K562 (cell line): ENCODE measurements around the gene CHL1.

Source experiments
- ARHGAP35 ChIP-seq: fragments of 450-650 bp; IDR thresholded peaks from 2 replicates; pipeline ENCODE4 v1.6.1; 2018; ENCODE audit not compliant: partially characterized antibody
- BHLHE40 ChIP-seq: IDR thresholded peaks from 2 replicates; pipeline ENCODE4 v1.6.1; 2011; ENCODE audit warnings: low read length, improper control_type of control experiment
- HDAC1 ChIP-seq, 2 experiments: fragments of 450-650 bp; IDR thresholded peaks; 2 replicates each; pipeline ENCODE4 v1.6.1; 2016 to 2017; ENCODE audit warnings: inconsistent platforms in 1 of 2, mild to moderate bottlenecking in 1 of 2, moderate library complexity in 1 of 2
- PCBP2 ChIP-seq: fragments of 200-400 bp; formaldehyde crosslinking; IDR thresholded peaks from 2 replicates; pipeline ENCODE4 v1.6.1; 2018; ENCODE audit warnings: low read length, low read depth, mild to moderate bottlenecking, moderate library complexity; ENCODE audit not compliant: poor library complexity, severe bottlenecking
- POLR2AphosphoS5 ChIP-seq: IDR thresholded peaks from 2 replicates; pipeline ENCODE4 v1.6.1; 2011; ENCODE audit warnings: mild to moderate bottlenecking, low read depth, low read length, moderate library complexity; ENCODE audit not compliant: control insufficient read depth, insufficient read depth
- TF ChIP-seq, protein P1 (sequence below): sonication (generic); formaldehyde crosslinking; IDR thresholded peaks from 2 replicates; pipeline ENCODE4 v1.9.0; 2022; ENCODE audit warnings: mild to moderate bottlenecking, missing genetic modification reagents
- TF ChIP-seq, protein P2 (sequence below), 3 experiments: IDR thresholded peaks in 2 of 3; conservative IDR thresholded peaks in 1 of 3; 2 replicates each; pipeline ENCODE4 v1.5.1; 2011 to 2012; ENCODE audit warnings: low read length in 3 of 3, mild to moderate bottlenecking in 3 of 3, control low read depth in 2 of 3, improper control_type of control experiment in 1 of 3, inconsistent platforms in 1 of 3, low read depth in 1 of 3, mixed read lengths in 1 of 3, moderate library complexity in 1 of 3; ENCODE audit not compliant: insufficient read depth in 2 of 3

DNA sequence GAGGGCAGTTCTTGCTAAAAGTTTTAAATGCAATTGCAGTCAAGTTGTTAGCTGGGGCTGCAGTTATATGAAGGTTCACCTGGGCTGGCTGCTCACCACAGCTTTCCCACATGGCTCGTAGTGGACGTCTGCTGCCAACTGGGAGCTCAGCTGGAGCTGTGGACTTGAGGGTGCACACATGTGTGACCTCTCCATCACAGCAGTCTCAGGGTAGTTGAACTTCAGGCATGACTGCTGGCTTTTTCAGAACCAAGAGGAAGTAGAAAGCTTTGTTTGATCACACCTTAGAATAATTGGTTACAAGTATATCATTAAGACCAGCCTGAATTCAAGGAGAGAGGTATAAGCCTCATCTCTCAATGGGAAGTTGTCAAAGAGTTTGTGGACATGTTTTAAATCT lies 74.1 kb downstream of the CHL1 start:
- TF ChIP-seq BHLHE40, result no peak
- TF ChIP-seq PCBP2, result no peak
- TF ChIP-seq, protein P1, sequence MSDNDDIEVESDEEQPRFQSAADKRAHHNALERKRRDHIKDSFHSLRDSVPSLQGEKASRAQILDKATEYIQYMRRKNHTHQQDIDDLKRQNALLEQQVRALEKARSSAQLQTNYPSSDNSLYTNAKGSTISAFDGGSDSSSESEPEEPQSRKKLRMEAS (CRISPR knock-in tag), result no peak
- no peak for TF ChIP-seq POLR2AphosphoS5
- no peak for TF ChIP-seq HDAC1 (IDR thresholded peaks at IDR 0.05)
- TF ChIP-seq ARHGAP35, result no peak
- TF ChIP-seq, protein P2, sequence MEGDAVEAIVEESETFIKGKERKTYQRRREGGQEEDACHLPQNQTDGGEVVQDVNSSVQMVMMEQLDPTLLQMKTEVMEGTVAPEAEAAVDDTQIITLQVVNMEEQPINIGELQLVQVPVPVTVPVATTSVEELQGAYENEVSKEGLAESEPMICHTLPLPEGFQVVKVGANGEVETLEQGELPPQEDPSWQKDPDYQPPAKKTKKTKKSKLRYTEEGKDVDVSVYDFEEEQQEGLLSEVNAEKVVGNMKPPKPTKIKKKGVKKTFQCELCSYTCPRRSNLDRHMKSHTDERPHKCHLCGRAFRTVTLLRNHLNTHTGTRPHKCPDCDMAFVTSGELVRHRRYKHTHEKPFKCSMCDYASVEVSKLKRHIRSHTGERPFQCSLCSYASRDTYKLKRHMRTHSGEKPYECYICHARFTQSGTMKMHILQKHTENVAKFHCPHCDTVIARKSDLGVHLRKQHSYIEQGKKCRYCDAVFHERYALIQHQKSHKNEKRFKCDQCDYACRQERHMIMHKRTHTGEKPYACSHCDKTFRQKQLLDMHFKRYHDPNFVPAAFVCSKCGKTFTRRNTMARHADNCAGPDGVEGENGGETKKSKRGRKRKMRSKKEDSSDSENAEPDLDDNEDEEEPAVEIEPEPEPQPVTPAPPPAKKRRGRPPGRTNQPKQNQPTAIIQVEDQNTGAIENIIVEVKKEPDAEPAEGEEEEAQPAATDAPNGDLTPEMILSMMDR (IDR thresholded peaks at IDR 0.05 in 2 of 3, conservative IDR thresholded peaks at IDR 0.05 in 1 of 3; ENCODE audit: insufficient read depth in 2 of 3, low read depth in 1 of 3, low read length in 3 of 3), result no peak
